ENCODE measurements around the gene TNFRSF8. TPM values are rescaled to one million over a fixed set of nuclear protein-coding genes. Genes with fewer than 3 reads are reported as not detected.

TNFRSF8 gene
- total and polyA plus RNA-seq, 2 experiments from 2014 or later = not detected

DNA sequence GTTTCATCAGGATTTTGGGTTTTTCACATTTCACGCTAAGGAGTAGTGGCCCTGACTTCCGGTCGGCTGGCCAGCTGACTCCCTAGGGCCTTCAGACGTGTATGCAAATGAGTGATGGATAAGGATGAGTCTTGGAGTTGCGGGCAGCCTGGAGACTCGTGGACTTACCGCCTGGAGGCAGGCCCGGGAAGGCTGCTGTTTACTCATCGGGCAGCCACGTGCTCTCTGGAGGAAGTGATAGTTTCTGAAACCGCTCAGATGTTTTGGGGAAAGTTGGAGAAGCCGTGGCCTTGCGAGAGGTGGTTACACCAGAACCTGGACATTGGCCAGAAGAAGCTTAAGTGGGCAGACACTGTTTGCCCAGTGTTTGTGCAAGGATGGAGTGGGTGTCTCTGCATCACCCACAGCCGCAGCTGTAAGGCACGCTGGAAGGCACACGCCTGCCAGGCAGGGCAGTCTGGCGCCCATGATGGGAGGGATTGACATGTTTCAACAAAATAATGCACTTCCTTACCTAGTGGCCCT, 80.6 kb downstream of the TNFRSF8 start:
- peak; percentile 86 for DNase-seq (ENCODE audit: low spot score)
- H3K9me2 ChIP-seq (replicated peaks; ENCODE audit: insufficient read depth) = no peaks in the 10 kb centered on the region
- H3K4me3 ChIP-seq = no peak overlapping the region
- H2AFZ ChIP-seq = peak overlapping the region; percentile 9
- H3K9me3 ChIP-seq (ENCODE audit: low read depth) = no peaks in the 10 kb centered on the region
- H3K4me2 ChIP-seq = peak overlapping the region; percentile 14
- TF ChIP-seq EZH2phosphoT487 (IDR thresholded peaks at IDR 0.05; ENCODE audit: low read depth, severe bottlenecking, unreplicated experiment) = no peak
- TF ChIP-seq EZH2 (IDR thresholded peaks at IDR 0.05; ENCODE audit: borderline replicate concordance) = no peak
- TF ChIP-seq, protein P1, sequence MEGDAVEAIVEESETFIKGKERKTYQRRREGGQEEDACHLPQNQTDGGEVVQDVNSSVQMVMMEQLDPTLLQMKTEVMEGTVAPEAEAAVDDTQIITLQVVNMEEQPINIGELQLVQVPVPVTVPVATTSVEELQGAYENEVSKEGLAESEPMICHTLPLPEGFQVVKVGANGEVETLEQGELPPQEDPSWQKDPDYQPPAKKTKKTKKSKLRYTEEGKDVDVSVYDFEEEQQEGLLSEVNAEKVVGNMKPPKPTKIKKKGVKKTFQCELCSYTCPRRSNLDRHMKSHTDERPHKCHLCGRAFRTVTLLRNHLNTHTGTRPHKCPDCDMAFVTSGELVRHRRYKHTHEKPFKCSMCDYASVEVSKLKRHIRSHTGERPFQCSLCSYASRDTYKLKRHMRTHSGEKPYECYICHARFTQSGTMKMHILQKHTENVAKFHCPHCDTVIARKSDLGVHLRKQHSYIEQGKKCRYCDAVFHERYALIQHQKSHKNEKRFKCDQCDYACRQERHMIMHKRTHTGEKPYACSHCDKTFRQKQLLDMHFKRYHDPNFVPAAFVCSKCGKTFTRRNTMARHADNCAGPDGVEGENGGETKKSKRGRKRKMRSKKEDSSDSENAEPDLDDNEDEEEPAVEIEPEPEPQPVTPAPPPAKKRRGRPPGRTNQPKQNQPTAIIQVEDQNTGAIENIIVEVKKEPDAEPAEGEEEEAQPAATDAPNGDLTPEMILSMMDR (IDR thresholded peaks at IDR 0.05; ENCODE audit: poor library complexity) = no peak
- H3K36me3 ChIP-seq (replicated peaks; ENCODE audit: insufficient read depth, low read depth) = no peaks in the 10 kb centered on the region
- WGBS (ENCODE audit: low lambda C conversion rate, missing lambda C conversion rate) = 45% methylated on average over 17 of the region's 17 CpGs
- H3K27ac ChIP-seq = peak overlapping the region; percentile 88
- no peaks in the 10 kb centered on the region for H3K27me3 ChIP-seq
- no peaks in the 10 kb centered on the region for H3K79me2 ChIP-seq
- no peaks in the 10 kb centered on the region for H4K20me1 ChIP-seq (ENCODE audit: insufficient read depth, poor library complexity, severe bottlenecking)
- H3K4me1 ChIP-seq (ENCODE audit: insufficient read depth) = peaks cover 25% of the 10 kb centered on the region

DNA sequence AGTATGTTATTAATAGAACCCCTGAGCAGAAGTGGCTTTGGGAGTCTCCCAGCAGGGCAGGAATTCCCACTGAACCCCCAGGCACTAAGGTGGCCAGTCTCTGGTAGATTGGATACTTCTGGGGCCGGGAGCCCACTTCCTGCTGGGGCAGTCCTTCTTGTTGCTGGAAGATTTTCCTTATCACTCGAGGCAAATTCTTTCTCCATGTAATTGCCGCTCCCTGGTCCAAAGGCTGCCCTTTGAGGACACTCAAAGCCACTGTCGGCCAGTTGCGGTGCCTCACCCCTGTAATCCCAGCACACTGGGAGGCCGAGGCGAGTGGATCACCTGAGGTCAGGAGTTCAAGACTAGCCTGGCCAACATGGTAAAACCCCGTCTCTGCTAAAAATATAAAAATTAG, 81.1 kb downstream of the TNFRSF8 start:
- TF ChIP-seq, protein P1 (IDR thresholded peaks at IDR 0.05; ENCODE audit: poor library complexity) = no peak
- no peak for TF ChIP-seq EZH2phosphoT487 (IDR thresholded peaks at IDR 0.05; ENCODE audit: low read depth, severe bottlenecking, unreplicated experiment)
- no peak for TF ChIP-seq EZH2 (IDR thresholded peaks at IDR 0.05; ENCODE audit: borderline replicate concordance)
- H3K9me2 ChIP-seq (replicated peaks; ENCODE audit: insufficient read depth) = no peaks in the 10 kb centered on the region
- peak overlapping the region; percentile 9 for H2AFZ ChIP-seq
- H3K9me3 ChIP-seq (ENCODE audit: low read depth) = no peaks in the 10 kb centered on the region
- H3K27ac ChIP-seq = peak overlapping the region; percentile 88
- H3K4me3 ChIP-seq = no peak overlapping the region
- no peaks in the 10 kb centered on the region for H3K27me3 ChIP-seq
- no peaks in the 10 kb centered on the region for H4K20me1 ChIP-seq (ENCODE audit: insufficient read depth, poor library complexity, severe bottlenecking)
- no peaks in the 10 kb centered on the region for H3K79me2 ChIP-seq
- H3K4me2 ChIP-seq = peak overlapping the region; percentile 14
- peak; percentile 67 for DNase-seq (ENCODE audit: low spot score)
- 34% methylated on average over 8 of the region's 8 CpGs for WGBS (ENCODE audit: low lambda C conversion rate, missing lambda C conversion rate)
- no peaks in the 10 kb centered on the region for H3K36me3 ChIP-seq (replicated peaks; ENCODE audit: insufficient read depth, low read depth)
- H3K4me1 ChIP-seq (ENCODE audit: insufficient read depth) = peaks cover 31% of the 10 kb centered on the region

DNA sequence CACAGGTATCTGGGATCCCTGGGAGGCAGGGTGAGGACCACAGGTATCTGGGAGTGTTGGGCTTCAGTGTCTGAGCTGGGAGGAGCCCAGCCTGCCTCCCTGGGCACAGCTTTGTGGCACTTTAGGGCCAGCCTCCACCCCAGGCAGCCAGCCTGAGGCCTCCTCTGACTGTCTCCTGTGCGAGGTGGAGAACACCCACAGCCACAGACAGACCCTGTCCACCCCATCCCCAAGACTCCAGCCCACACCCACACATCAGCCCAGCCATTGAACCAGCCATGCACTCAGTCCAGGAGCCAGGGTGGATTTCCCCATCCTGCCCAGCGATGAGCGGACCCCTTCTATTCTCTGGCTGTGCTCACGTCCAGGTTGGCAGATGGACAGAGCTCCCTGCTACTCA, 81.9 kb downstream of the TNFRSF8 start:
- Histone ChIP-seq H3K9me3 (ENCODE audit: low read depth) (no peaks in the 10 kb centered on the region), H3K79me2 (no peaks in the 10 kb centered on the region), H3K4me3 (no peak overlapping the region), H2AFZ (no peak overlapping the region), H3K27me3 (no peaks in the 10 kb centered on the region), H3K36me3 (replicated peaks; ENCODE audit: insufficient read depth, low read depth) (no peaks in the 10 kb centered on the region), H3K9me2 (replicated peaks; ENCODE audit: insufficient read depth) (no peaks in the 10 kb centered on the region), H3K27ac (peak overlapping the region; percentile 88), H3K4me2 (no peak overlapping the region), H3K4me1 (ENCODE audit: insufficient read depth) (peaks cover 31% of the 10 kb centered on the region), H4K20me1 (ENCODE audit: insufficient read depth, poor library complexity, severe bottlenecking) (no peaks in the 10 kb centered on the region)
- 91% methylated on average over 4 of the region's 4 CpGs for WGBS (ENCODE audit: low lambda C conversion rate, missing lambda C conversion rate)
- no peak for DNase-seq (ENCODE audit: low spot score)
- TF ChIP-seq EZH2 (IDR thresholded peaks at IDR 0.05; ENCODE audit: borderline replicate concordance) (no peak), EZH2phosphoT487 (IDR thresholded peaks at IDR 0.05; ENCODE audit: low read depth, severe bottlenecking, unreplicated experiment) (no peak)
- TF ChIP-seq, protein P1 (IDR thresholded peaks at IDR 0.05; ENCODE audit: poor library complexity) = no peak

All from hepatocyte (in vitro differentiated cells).